ENCODE measurements around the gene TFR2.

DNA sequence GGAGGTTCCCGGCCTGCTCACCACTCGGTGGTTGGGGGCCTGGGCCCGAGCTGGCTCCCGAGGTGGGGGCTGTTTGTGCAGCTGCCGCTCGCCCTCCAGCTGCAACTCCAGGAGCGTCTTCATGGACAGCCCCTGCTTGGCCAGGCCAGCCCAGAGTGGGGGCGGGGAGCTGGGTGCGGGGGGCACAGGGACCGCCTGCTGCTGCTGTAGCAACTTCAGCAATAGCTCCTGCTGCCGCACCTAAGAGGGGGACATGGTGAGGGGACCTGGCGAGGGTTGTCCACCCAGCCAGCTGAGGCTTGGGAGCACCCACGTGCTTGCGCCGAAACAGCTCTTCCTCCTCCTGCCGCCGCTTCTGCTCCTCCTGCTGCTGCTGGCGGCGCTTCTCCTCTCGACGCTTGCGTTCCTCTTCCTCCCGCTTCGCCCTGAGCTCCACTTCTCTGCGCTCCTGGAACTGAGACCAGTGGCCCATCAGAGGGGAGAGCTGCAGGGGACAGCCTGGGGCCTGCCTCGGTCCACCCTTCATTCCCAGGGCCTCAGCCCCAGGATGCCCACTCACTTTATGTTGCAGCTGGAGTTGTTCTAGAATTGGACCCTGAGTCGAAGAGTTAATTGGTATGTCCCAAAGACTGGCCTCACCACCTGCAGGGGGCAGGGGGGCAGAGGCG, 41.8 kb upstream of the TFR2 start:
- TF ChIP-seq, protein P1, sequence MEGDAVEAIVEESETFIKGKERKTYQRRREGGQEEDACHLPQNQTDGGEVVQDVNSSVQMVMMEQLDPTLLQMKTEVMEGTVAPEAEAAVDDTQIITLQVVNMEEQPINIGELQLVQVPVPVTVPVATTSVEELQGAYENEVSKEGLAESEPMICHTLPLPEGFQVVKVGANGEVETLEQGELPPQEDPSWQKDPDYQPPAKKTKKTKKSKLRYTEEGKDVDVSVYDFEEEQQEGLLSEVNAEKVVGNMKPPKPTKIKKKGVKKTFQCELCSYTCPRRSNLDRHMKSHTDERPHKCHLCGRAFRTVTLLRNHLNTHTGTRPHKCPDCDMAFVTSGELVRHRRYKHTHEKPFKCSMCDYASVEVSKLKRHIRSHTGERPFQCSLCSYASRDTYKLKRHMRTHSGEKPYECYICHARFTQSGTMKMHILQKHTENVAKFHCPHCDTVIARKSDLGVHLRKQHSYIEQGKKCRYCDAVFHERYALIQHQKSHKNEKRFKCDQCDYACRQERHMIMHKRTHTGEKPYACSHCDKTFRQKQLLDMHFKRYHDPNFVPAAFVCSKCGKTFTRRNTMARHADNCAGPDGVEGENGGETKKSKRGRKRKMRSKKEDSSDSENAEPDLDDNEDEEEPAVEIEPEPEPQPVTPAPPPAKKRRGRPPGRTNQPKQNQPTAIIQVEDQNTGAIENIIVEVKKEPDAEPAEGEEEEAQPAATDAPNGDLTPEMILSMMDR (IDR thresholded peaks at IDR 0.05; ENCODE audit: insufficient read depth, low read length, poor library complexity, severe bottlenecking), result no peak
- no peak for TF ChIP-seq EZH2phosphoT487 (conservative IDR thresholded peaks at IDR 0.05; ENCODE audit: low read length)

Measured in SU-DHL-6 (cell line).